Natural killer cell treated with Interleukin-12 subunit alpha and Interleukin-12 subunit beta and Interleukin-15 and Interleukin-18, amount 100 ng/mL, for 72 hours (primary cell): ENCODE data around the gene AWAT2. TPM values are rescaled to one million over a fixed set of nuclear protein-coding genes. Genes with fewer than 3 reads are reported as not detected.

Experiments used
- ATAC-seq, 2 donors: fragments of 150-1000 bp; cut with Tn5 transposase in 1 of 2; sonication (Bioruptor Pico), chemical (Tn5 transposase) in 1 of 2; 2 replicates each; pipeline ENCODE4 v1.10.0; 2021
- DNase-seq: peaks from one replicate; pipeline ENCODE4 v3.0.0; 2022; ENCODE audit warnings: low spot score
- H3K27ac Mint-ChIP-seq, 2 donors: 1 replicate in 1 of 2; 2 replicates in 1 of 2; pipeline ENCODE4 v1.8.0; 2022; ENCODE audit warnings: mixed read lengths in 2 of 2, mild to moderate bottlenecking in 1 of 2, moderate library complexity in 1 of 2
- H3K27me3 Mint-ChIP-seq, 2 donors: 1 replicate in 1 of 2; 2 replicates in 1 of 2; pipeline ENCODE4 v1.8.0; 2022; ENCODE audit warnings: mixed read lengths in 2 of 2
- H3K36me3 Mint-ChIP-seq: one replicate; pipeline ENCODE4 v1.8.0; 2022; ENCODE audit warnings: mixed read lengths
- H3K4me1 Mint-ChIP-seq, 2 donors: 1 replicate in 1 of 2; 2 replicates in 1 of 2; pipeline ENCODE4 v1.8.0; 2022; ENCODE audit warnings: low read depth in 2 of 2, mixed read lengths in 2 of 2, mild to moderate bottlenecking in 1 of 2
- H3K4me3 Mint-ChIP-seq: one replicate; pipeline ENCODE4 v1.8.0; 2022; ENCODE audit warnings: mixed read lengths
- H3K9me3 Mint-ChIP-seq: 2 replicates; pipeline ENCODE4 v1.8.0; 2022; ENCODE audit warnings: mixed read lengths
- total RNA-seq, 2 donors: library from RNA; stranded (reverse); gene quantifications; one replicate each; pipeline ENCODE4 v1.2.3, GENCODE V29; 2022

Gene AWAT2, protein sequence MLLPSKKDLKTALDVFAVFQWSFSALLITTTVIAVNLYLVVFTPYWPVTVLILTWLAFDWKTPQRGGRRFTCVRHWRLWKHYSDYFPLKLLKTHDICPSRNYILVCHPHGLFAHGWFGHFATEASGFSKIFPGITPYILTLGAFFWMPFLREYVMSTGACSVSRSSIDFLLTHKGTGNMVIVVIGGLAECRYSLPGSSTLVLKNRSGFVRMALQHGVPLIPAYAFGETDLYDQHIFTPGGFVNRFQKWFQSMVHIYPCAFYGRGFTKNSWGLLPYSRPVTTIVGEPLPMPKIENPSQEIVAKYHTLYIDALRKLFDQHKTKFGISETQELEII
- not detected for total RNA-seq

DNA sequence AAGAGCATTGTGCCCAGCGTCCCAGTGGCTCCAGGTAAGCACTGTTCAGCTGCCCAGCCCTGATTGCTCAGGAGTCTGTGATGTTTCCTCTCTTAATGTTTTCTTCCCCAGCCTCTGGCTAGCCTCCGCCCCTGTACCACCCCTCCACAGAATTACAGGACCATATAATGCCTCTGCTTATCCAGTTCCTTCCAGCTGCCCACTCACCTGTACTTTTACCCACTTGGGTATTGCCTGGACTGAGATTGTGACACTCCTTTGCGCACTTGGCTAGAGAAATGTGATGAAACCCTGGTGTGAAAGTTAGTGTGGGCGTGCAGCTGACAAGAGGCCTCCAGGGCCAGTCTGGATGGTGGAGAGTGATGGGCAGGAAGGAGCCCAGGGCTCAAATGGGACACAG lies at the start of gene AWAT2:
AWAT2 (minus strand) TSS at position 14 of the 400 bp plus-strand sequence; CDS start at position 8, 6 bp downstream.
- Mint-ChIP-seq H3K27me3 (peaks cover 11 to 14% of the 10 kb centered on the region in 2 donors), H3K4me3 (no peak within 1 kb of the TSS), H3K36me3 (no peaks in the 10 kb centered on the region), H3K27ac (no peak within 1 kb of the TSS), H3K4me1 (no peaks in the 10 kb centered on the region), H3K9me3 (no peaks in the 10 kb centered on the region)
- ATAC-seq, result no peak
- no peak for DNase-seq

DNA sequence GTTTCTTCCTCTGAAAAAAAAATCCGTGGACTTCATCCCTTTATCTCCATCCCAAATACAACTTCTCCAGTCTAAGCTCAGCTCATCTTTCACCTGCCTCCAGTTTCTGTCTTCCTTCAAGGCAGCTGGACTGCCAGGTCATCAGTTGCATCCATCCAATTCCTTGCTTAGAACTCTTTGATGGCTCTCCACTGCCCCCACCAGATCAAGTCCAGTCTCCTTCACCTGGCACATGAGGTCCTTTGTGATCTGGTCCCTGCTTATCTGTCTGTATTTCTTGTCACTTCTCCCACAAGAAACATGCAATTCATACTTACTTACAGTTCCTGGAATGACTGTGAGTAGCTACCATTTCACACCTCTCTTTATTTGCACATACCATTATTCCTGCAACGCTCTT lies 46.3 kb upstream of the AWAT2 start:
- DNase-seq (no peak), ATAC-seq (no peak)
- Mint-ChIP-seq H3K36me3 (no peaks in the 10 kb centered on the region), H3K9me3 (no peaks in the 10 kb centered on the region), H3K4me3 (no peak overlapping the region), H3K27ac (no peak overlapping the region), H3K4me1 (no peaks in the 10 kb centered on the region), H3K27me3 (peaks cover 16 to 25% of the 10 kb centered on the region in 2 donors)

DNA sequence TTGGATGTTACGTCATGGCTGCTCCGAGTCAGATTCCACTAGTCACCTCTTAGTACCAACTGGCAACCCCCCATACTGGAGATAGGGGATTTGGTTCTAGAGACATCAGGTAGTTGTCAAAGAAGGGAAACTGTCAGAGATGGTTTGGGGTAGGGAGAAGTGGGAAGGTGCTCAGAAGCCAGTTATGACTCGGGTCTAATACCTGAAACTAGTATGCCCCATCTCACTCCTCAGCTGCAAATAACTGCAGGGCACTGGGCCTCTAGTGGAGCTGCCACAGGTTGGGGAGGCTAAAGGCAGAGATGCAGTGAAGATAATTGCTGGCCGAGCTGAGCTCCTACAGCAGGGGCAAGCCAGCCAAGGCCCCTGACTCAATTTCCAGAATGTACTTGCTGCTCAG lies 42.5 kb upstream of the AWAT2 start:
- peaks cover 8 to 16% of the 10 kb centered on the region in 2 donors for H3K27me3 Mint-ChIP-seq
- no peaks in the 10 kb centered on the region for H3K36me3 Mint-ChIP-seq
- ATAC-seq, result no peak
- H3K27ac Mint-ChIP-seq, result no peak overlapping the region
- H3K4me1 Mint-ChIP-seq, result no peaks in the 10 kb centered on the region
- H3K9me3 Mint-ChIP-seq, result no peaks in the 10 kb centered on the region
- no peak overlapping the region for H3K4me3 Mint-ChIP-seq
- DNase-seq, result no peak

DNA sequence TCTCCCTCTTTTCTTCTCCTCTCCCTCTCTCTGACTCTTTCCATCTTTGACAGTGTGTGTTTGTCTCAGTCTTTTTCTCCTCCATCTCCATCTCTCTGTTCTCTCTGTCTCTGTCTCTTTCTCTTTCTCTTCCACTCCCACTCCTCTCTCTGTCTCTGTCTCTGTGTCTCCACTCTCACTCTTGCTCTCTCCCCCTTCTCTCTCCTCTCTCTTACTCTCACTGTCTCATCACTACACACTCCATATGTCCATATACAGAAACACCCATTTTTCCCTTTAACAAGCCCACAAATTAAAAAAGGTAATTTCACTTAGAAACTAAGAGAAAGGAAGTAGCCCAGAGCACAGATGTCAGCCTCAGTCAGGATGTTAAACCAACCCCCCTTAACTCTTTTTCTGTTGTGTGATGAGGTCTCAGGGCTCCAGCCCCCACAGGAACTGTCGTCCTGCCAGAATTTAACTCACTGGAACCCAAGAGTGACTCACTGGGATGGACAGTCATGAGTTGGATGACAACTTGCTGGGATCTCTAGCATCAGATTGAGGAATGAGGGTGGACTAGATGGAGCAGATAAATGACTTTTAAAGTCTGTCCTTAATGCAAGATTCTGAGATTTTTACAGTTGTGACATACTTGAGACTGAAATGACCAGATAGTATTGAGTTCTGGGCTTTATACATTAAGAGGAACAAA lies 40.0 kb upstream of the AWAT2 start:
- H3K27me3 Mint-ChIP-seq, result peaks cover 8 to 9% of the 10 kb centered on the region in 2 donors
- no peak overlapping the region for H3K27ac Mint-ChIP-seq
- no peak overlapping the region for H3K4me3 Mint-ChIP-seq
- DNase-seq (no peak), ATAC-seq (no peak)
- no peaks in the 10 kb centered on the region for H3K9me3 Mint-ChIP-seq
- no peaks in the 10 kb centered on the region for H3K36me3 Mint-ChIP-seq
- H3K4me1 Mint-ChIP-seq, result no peaks in the 10 kb centered on the region

DNA sequence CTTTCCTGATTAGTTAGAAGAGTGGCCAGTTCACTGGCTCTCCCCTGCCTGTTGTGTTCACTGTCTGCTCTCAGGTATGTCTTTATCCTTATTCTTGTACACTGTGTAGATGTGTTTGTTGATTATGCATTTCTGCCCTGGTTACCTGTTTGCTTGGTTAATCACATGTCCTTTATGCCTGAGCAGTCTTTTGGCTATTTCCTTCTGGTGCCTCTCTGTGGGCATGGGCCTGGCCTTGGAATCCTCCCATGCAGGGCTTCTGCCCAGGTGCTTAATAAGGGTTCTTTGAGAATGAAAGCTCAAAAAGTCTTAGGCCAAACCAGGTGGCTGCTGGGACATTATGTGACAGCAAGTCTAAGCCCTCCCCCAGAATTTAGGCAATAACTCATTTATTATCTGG lies 39.0 kb upstream of the AWAT2 start:
- H3K4me3 Mint-ChIP-seq, result no peak overlapping the region
- ATAC-seq, result no peak
- H3K9me3 Mint-ChIP-seq, result no peaks in the 10 kb centered on the region
- H3K4me1 Mint-ChIP-seq, result no peaks in the 10 kb centered on the region
- peaks cover 8 to 9% of the 10 kb centered on the region in 2 donors for H3K27me3 Mint-ChIP-seq
- no peak for DNase-seq
- H3K36me3 Mint-ChIP-seq, result no peaks in the 10 kb centered on the region
- no peak overlapping the region for H3K27ac Mint-ChIP-seq

DNA sequence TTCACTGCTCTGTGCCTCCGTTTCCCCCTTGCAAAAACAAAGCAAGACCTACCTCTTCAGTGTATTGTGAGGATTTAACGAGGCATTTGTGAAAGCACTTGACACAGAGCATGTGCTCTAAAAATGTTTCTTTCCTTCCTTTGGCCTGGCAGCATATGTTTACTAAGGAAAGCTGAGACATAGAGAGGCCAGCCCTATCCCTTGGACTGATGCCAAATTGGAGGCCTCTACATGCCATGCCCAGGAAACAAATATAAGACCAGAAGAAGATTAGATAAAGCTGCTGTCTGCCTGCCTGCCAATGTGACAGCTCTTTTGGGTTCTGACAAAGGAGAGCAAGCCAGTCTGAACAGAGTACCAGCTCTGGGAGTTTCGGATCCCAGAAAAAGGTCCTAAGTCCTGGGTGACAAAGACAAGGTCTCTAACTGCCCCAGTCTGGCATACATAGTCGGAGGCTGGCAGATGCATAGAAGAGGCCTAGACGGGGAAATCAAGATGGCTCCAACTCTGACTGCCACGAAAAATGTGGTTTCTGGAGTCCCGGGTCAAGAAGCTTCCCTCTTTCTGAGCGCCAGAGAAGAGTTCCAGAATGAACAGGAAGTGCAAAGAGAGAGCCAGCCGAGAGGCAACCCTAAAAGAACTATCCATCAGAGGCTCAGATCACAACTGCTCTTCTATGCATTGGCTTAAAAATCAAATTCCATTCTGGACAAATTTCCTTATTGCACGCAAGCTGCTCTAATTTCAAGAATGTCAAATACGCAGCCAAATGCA lies 38.3 kb upstream of the AWAT2 start:
- Mint-ChIP-seq H3K27ac (no peak overlapping the region), H3K27me3 (peaks cover 7 to 8% of the 10 kb centered on the region in 2 donors), H3K9me3 (no peaks in the 10 kb centered on the region), H3K36me3 (no peaks in the 10 kb centered on the region), H3K4me1 (no peaks in the 10 kb centered on the region), H3K4me3 (no peak overlapping the region)
- DNase-seq (no peak), ATAC-seq (no peak)

DNA sequence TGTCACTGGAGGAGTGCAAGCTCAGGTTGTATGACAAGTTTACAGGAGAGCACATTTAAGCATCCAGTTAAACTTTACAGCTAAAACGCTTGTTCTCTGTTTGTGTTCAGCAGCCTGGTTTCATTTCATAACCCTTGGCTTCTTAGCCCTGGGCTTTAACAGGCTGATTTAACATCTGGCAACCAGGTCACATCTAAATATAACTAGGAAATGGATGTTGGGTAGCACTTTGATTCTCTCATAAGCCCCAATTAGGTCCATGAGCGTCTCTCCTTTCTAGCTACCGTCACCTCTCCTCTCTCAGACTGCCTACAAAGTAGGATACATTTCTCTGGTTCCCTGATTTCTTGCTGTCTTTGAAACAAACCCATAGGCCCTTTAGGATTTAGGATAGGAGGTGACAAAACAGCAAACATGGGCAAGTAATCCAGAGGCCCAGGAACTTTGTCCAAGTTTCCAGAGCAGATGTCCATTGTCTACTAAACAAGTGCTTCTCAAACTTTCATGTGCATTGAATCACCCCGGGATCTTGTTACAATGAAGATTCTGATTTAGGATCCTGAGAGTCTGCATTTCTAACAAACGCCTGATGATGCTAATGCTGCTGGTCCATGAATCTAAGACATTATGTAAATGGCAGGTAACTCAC lies 35.0 kb upstream of the AWAT2 start:
- Mint-ChIP-seq H3K4me1 (no peaks in the 10 kb centered on the region), H3K27me3 (peaks cover 6 to 9% of the 10 kb centered on the region in 2 donors), H3K4me3 (no peak overlapping the region), H3K36me3 (no peaks in the 10 kb centered on the region), H3K27ac (no peak overlapping the region), H3K9me3 (no peaks in the 10 kb centered on the region)
- DNase-seq (no peak), ATAC-seq (no peak)

DNA sequence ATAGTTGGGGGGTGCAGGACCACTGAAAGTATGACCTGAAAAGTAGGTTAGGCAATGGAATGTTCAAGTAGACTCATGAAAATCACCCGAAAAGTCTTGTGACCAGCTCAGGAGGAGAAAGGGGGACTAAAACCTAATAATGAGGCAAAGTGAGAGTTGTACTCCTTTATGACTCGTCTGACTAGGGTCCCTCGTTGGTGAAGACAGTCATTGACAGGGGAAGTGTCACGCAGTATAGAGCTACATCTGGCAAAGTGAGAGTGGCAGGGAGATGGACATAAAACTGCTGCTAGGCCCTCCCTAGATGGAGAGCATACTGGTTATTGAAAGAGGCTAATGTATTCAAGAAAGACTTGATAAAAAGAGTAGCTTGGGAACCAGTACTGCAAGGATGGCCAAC lies 33.0 kb upstream of the AWAT2 start:
- no peaks in the 10 kb centered on the region for H3K9me3 Mint-ChIP-seq
- H3K36me3 Mint-ChIP-seq, result no peaks in the 10 kb centered on the region
- no peak for ATAC-seq
- no peaks in the 10 kb centered on the region for H3K4me1 Mint-ChIP-seq
- peaks cover 0 to 12% of the 10 kb centered on the region in 2 donors for H3K27me3 Mint-ChIP-seq
- DNase-seq, result peak; percentile 25
- no peak overlapping the region for H3K27ac Mint-ChIP-seq
- H3K4me3 Mint-ChIP-seq, result no peak overlapping the region

DNA sequence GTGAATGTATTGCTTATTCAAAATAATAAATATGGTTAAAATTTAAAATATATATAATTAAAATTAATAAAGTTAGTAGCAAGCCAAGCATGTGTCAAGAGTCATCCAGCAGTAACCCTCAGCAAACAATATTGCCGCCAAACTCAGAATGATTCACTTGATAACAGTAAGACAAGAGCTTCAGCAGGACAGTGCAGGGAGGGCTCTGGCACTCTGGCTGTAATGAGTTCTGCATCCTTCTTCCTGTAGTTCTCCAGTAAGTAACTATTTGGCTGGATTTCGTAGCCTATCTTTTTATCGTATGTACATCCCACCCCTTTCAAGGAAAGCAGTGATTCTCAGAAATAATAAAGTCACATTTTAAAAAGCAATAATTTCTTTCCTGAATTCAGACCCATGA lies 30.1 kb upstream of the AWAT2 start:
- DNase-seq (no peak), ATAC-seq (no peak)
- H3K27me3 Mint-ChIP-seq, result peaks cover 0 to 12% of the 10 kb centered on the region in 2 donors
- H3K4me3 Mint-ChIP-seq, result no peak overlapping the region
- no peaks in the 10 kb centered on the region for H3K4me1 Mint-ChIP-seq
- no peaks in the 10 kb centered on the region for H3K9me3 Mint-ChIP-seq
- no peaks in the 10 kb centered on the region for H3K36me3 Mint-ChIP-seq
- no peak overlapping the region for H3K27ac Mint-ChIP-seq

DNA sequence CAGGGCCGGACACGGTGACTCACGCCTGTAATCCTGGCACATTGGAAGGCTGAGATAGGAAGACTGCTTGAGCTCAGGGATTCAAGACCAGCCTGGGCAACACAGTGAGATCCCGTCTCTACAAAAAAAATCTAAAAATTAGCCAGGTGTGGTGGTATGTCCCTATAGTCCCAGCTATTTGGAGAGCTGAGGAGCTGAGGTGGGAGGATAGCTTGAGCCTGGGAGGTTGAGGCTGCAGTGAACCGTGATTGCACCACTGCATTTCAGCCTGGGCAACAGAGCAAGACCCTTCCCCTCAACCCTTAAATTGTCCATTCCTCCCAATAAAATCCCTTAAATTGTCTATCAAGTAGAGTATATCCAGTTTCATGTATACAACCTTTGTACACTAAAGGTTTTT lies 29.6 kb upstream of the AWAT2 start:
- Mint-ChIP-seq H3K9me3 (no peaks in the 10 kb centered on the region), H3K27ac (no peak overlapping the region), H3K4me3 (no peak overlapping the region), H3K27me3 (peaks cover 0 to 12% of the 10 kb centered on the region in 2 donors), H3K4me1 (no peaks in the 10 kb centered on the region), H3K36me3 (no peaks in the 10 kb centered on the region)
- ATAC-seq (no peak), DNase-seq (no peak)

DNA sequence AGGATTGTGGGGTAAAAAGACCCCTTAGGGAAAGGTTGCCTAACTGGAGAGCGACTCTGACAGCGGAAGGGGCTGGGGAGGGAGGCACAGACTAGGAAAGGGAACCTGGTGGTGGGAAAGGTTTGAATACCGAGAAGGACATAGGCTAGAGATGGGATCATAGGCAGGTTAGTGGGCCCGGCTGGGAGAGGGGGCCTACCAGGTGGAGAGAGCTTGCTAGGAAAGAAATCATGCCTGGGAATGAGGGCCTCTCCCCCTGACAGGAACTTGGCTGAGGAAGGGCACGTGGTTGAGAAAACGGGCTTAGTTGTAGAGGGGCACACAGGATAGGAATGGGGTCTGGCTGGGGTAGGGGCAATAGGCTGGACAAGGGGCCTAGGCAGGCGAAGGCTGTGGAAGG lies 16.9 kb upstream of the AWAT2 start:
- no peak overlapping the region for H3K4me3 Mint-ChIP-seq
- H3K4me1 Mint-ChIP-seq, result no peaks in the 10 kb centered on the region
- no peak for ATAC-seq

DNA sequence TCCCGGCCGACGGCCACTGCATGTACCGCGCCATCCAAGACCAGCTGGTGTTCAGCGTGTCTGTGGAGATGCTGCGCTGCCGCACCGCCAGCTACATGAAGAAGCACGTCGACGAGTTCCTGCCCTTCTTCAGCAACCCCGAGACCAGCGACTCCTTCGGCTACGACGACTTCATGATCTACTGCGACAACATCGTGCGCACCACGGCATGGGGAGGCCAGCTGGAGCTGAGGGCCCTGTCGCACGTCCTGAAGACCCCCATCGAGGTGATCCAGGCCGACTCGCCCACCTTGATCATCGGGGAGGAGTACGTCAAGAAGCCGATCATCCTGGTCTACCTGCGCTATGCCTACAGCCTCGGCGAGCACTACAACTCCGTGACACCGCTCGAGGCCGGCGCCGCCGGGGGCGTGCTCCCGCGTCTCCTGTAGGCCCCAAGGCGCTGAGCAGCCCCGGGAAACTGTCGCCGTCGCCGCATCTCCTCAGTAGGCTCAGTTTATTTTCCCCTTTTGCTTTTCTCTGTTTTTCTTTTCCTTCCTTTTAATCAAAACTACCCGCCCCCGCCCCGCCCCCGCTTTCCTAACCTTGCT lies 13.3 kb upstream of the AWAT2 start:
- DNase-seq, result no peak
- no peaks in the 10 kb centered on the region for H3K36me3 Mint-ChIP-seq
- ATAC-seq, result no peak
- H3K9me3 Mint-ChIP-seq, result no peaks in the 10 kb centered on the region
- no peak overlapping the region for H3K4me3 Mint-ChIP-seq
- no peak overlapping the region for H3K27ac Mint-ChIP-seq
- peaks cover 0 to 15% of the 10 kb centered on the region in 2 donors for H3K27me3 Mint-ChIP-seq
- no peaks in the 10 kb centered on the region for H3K4me1 Mint-ChIP-seq

More for the DNA sequence above, 16.9 kb upstream of the AWAT2 start:
- Mint-ChIP-seq H3K36me3 (no peaks in the 10 kb centered on the region), H3K27me3 (peaks cover 0 to 12% of the 10 kb centered on the region in 2 donors), H3K27ac (no peak overlapping the region), H3K9me3 (no peaks in the 10 kb centered on the region)
- no peak for DNase-seq

DNA sequence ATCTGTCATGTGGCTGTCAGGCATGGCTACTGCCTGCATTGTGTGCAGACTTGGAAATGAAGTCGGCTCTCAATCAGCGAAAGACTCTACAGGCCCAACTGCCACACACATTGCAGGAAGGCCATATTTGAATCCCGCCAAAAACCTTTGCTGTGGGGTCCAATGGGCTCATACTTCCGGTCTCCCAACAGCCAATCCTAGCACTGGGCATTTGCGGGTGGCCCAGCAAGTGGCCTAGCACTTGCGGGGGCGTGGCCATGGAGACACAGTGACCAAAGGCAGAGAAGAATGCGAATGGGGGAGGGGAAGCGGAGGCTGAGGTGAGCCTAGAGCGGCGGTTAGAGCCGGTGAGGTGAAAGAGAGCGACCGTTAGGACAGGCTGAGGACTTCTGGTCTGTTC lies 12.3 kb upstream of the AWAT2 start, which contains the start of gene OTUD6A:
OTUD6A (plus strand) TSS at position 382 of the 400 bp plus-strand sequence. CDS start 68 bp downstream, outside the sequence.
- H3K4me3 Mint-ChIP-seq, result no peak within 1 kb of the TSS

More for the DNA sequence above, 12.3 kb upstream of the AWAT2 start, which contains the start of gene OTUD6A:
- ATAC-seq, result no peak
- Mint-ChIP-seq H3K9me3 (no peaks in the 10 kb centered on the region), H3K27ac (no peak within 1 kb of the TSS), H3K36me3 (no peaks in the 10 kb centered on the region), H3K4me1 (no peaks in the 10 kb centered on the region), H3K27me3 (peaks cover 0 to 16% of the 10 kb centered on the region in 2 donors)
- DNase-seq, result no peak
